Activated T-helper 1 cell treated with Interleukin-2 at 50 U/mL for 16 hours (primary cell): ENCODE measurements around the gene AMZ1.
"Not testable (repeated sequence)": the region's sequence is repeated elsewhere in the genome, so short reads cannot be mapped to it uniquely, and the experiment has no call there.

Source experiments
- DNase-seq: peaks from one replicate; pipeline ENCODE4 v3.0.0-alpha.2; 2020; ENCODE audit warnings: low read depth

The AMZ1 gene

GRCh38 chr7:2729031-2729892 is 41.3 kb downstream of the AMZ1 start:
- no peak for DNase-seq

GRCh38 chr7:2729893-2730716 is 42.1 kb downstream of the AMZ1 start:
- DNase-seq = no peak

GRCh38 chr7:2730846-2731770 is 43.1 kb downstream of the AMZ1 start:
- no peak for DNase-seq

GRCh38 chr7:2732388-2732787 is 44.4 kb downstream of the AMZ1 start:
- DNase-seq = no peak

- DNase-seq = no peak
Measured at GRCh38 chr7:2732959-2733584, 45.1 kb downstream of the AMZ1 start.

GRCh38 chr7:2734084-2734686 is 46.2 kb downstream of the AMZ1 start:
- DNase-seq = no peak

- no peak for DNase-seq
Measured at GRCh38 chr7:2734751-2735571, 47.0 kb downstream of the AMZ1 start.

- DNase-seq = no peak
Measured at GRCh38 chr7:2735744-2736143, 47.7 kb downstream of the AMZ1 start.

GRCh38 chr7:2736411-2736914 is 48.5 kb downstream of the AMZ1 start:
- no peak for DNase-seq

- not testable (repeated sequence) for DNase-seq
Measured at GRCh38 chr7:2737005-2737743, 49.2 kb downstream of the AMZ1 start.

- no peak for DNase-seq
Measured at GRCh38 chr7:2737771-2738540, 50.0 kb downstream of the AMZ1 start.

GRCh38 chr7:2738766-2739549 is 51.0 kb downstream of the AMZ1 start:
- no peak for DNase-seq

GRCh38 chr7:2743523-2744185 is 55.7 kb downstream of the AMZ1 start:
- not testable (repeated sequence) for DNase-seq

- not testable (repeated sequence) for DNase-seq
Measured at GRCh38 chr7:2748684-2749083, 60.7 kb downstream of the AMZ1 start.

- no peak for DNase-seq
Measured at GRCh38 chr7:2750004-2750407, 62.0 kb downstream of the AMZ1 start.

GRCh38 chr7:2751086-2751485 is 63.1 kb downstream of the AMZ1 start:
- no peak for DNase-seq

GRCh38 chr7:2753148-2753547 is 65.1 kb downstream of the AMZ1 start:
- DNase-seq = no peak
